HG02852 (cell line): Measurements from ENCODE around the gene OR10A2.
"Not testable (repeated sequence)": the region's sequence is repeated elsewhere in the genome, so short reads cannot be mapped to it uniquely, and the experiment has no call there.

ENCODE experiments used
- ATAC-seq: cut with Tn5 transposase; IDR thresholded peaks from one replicate; pipeline ENCODE4 v1.9.1; 2021; ENCODE audit warnings: mild to moderate bottlenecking, moderate library complexity; ENCODE audit not compliant: unreplicated experiment

Gene OR10A2

GRCh38 chr11:6882751-6883150, 19.9 kb downstream of the OR10A2 start:
- no peak for ATAC-seq

DNA sequence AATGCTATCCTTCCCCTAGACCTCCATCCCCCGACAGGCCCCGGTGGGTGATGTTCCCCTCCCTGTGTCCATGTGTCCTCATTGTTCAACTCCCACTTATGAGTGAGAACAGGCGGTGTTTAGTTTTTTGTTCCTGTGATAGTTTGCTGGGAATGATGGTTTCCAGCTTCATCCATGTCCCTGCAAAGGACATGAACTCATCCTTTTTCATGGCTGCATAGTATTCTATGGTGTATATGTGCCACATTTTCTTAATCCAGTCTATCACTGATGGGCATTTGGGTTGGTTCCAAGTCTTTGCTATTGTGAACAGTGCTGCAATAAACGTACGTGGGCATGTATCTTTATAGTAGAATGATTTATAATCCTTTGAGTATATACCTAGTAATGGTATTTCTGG, 24.9 kb downstream of the OR10A2 start:
- not testable (repeated sequence) for ATAC-seq

DNA sequence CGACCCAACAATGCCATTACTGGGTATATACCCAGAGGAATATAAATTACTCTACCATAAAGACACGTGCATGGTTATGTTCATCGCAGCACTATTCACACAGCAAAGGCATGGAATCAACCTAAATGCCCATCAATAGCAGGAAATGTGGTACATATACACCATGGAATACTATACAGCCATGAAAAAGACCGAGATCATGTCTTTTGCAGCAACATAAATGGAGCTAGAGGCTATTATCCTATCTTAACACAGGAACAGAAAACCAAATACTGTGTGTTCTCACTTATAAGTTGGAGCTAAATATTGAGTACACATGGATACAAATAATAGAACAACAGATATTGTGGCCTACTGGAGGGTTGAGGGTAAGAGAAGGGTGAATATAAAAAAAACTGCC, 26.0 kb downstream of the OR10A2 start:
- no peak for ATAC-seq

GRCh38 chr11:6889835-6890234, 27.0 kb downstream of the OR10A2 start:
- no peak for ATAC-seq

DNA sequence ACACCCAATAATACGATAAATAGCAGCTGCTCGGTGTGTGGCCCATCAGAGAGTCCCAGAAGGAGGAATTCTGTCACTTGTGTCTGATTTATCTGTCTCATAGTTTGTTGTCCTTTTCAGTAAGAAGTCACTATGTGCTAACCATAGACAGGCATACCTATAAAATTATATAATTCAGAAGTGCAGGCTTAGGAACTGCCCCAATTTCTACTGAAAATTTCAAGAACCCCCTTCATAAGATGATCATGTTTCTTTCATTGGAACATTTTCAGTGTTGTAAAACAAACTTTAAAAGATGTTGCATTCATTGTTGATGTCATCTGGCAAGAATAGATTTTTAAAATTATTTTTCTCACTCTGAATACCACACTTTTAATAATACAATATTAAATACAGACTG, 29.5 kb downstream of the OR10A2 start, which contains the start of gene OR2D2:
Gene OR2D2 (minus strand): TSS at position 101 of the 400 bp plus-strand sequence. CDS start 0 bp downstream, at position 101.
- ATAC-seq, result no peak

- ATAC-seq, result no peak
Measured at GRCh38 chr11:6894097-6894496, 31.2 kb downstream of the OR10A2 start.

- peak; percentile 79 for ATAC-seq
Measured at GRCh38 chr11:6895010-6895409, 32.2 kb downstream of the OR10A2 start.

DNA sequence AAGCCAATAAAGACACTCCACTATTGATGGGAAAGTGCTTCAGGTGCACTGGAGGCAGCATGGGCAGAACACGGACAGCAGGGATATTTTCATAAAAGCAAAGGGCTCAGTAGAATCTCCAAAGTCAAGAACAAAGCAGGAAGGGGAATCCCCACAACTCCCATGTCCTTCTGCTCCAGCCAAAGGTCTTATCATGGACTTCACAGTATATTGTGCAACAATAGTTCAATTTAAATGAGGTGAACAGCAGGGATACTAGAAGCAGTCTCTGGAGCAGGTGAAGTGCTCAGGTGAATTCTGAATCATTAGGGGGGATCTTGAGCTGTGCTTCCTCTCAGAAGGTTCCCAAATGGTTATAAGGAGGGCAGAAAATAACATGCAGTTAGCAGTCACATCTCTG, 36.1 kb downstream of the OR10A2 start:
- ATAC-seq, result no peak

GRCh38 chr11:6900327-6900999, 37.6 kb downstream of the OR10A2 start:
- ATAC-seq, result no peak

DNA sequence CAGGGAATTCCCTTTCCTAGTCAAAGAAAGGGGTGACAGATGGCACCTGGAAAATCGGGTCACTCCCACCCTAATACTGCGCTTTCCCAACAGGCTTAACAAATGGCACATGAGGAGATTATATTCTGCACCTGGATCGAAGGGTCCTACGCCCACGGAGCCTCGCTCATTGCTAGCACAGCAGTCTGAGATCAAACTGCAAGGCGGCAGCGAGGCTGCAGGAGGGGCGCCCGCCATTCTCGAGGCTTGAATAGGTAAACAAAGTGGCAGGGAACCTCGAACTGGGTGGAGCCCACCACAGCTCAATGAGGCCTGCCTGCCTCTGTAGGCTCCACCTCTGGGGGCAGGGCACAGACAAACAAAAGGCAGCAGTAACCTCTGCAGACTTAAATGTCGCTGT, 41.9 kb downstream of the OR10A2 start:
- ATAC-seq, result not testable (repeated sequence)

GRCh38 chr11:6911378-6911777, 48.5 kb downstream of the OR10A2 start:
- ATAC-seq, result no peak

- no peak for ATAC-seq
Measured at GRCh38 chr11:6911948-6912347, 49.1 kb downstream of the OR10A2 start.

DNA sequence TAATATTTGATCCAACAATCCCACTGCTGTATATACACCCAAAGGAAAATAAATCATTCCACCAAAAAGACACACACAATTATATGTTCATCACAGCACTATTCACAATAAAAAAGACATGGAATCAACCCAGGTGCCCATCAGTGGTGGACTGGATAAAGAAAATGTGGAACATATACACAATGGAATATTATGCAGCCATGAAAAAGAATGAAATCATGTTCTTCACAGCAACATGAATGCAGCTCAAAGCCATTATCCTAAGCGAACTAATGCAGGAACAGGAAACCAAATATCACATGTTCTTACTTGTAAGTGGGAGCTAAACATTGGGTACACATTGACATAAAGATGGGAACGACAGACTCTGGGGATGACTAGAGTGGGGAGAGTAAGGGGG, 56.8 kb downstream of the OR10A2 start:
- no peak for ATAC-seq

DNA sequence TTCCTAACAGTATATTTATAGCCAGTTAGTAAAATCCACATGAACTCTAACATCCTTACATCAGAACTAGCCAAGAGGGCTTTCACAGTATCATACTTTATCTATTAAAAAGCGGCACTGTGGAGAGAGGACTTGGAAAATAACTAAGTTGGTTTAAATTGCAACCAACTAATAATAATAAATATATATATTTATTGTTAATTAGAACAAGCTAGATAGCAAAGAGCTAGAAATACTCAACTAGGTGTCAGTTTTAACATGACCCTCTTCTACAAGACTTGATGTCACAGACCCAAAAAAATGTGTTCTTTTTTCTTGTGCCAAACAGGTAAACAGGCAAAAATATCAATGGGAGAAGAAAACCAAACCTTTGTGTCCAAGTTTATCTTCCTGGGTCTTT, 57.8 kb downstream of the OR10A2 start, which contains the start of gene OR2D3:
Gene OR2D3 (plus strand): TSS at position 301 of the 400 bp plus-strand sequence. CDS start 0 bp downstream, at position 301.
- ATAC-seq, result no peak
